NCI-H446 (cell line): ENCODE data around the gene METTL2A.
A peak's percentile ranks its signal among the peaks of the same experiment; 100 is the strongest.
"Not testable (repeated sequence)": the region's sequence is repeated elsewhere in the genome, so short reads cannot be mapped to it uniquely, and the experiment has no call there.

ENCODE experiments used
- DNase-seq, 2 experiments: peaks; one replicate each; lab custom pipeline; 2025; lab: John Stamatoyannopoulos, UW

The METTL2A gene

DNA sequence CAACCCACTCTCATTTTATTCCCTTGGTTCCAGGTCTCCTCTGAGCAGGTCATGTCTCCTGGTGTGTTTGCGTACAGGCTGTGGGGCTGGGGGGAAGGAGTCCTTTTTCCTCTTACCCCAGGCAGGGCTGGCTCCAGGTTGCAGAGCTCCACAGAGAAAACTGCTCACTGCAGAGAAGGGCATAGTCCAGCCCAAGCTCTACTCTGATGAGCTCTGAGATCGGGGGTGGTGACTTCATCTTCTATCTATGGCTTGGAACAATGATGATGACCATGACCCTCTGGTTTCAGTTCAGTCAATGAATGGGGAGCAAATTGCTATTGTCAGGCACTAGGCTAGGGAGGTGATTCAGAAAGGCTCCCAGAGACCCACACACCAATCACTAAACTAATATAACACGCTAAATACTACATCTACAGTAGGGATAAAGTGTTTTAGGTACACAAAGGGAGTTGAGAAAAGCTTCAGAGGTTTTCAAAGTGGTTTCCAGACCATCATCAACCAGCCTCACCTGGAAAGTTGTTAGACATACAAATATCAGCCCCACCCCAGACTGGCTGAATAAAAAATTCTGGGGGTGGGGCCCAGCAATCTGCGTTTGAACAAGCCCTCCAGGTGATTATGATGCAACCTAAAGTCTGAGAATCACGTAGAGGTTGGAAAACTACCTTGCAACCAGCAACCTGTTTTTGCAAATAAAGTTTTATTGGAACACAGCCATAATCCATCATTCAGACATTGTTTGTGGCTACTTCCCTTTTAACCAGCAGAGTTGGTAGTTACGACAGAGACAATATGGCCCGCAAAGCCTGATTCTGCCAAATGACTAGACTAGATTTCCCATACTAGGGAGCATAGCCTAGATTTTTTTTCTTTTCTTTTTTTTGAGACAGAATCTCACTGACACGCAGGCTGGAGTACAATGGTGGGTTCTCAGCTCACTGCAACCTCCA is 49.6 kb downstream of the METTL2A start:
- not testable (repeated sequence) for DNase-seq

DNA sequence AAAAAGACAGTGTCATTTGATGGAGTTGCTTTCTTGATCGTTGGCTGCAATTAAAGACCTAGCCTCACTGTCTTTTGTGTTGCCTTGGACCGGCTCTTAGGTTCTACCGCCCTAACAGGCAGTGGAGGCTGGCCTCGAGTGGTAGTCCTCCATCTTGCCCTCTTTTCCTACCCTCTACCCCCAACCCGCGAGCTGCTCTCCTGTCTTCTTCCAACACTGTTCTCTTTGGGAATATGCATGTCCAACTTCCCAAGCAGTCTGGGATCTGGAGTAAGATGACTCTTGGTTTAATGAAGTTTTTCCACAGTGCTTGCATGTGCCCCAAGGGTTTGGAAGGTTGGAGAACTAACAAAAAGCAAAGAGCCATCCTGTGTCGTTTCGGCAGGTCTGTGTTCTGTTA is 53.4 kb downstream of the METTL2A start:
- DNase-seq: not testable (repeated sequence)

DNA sequence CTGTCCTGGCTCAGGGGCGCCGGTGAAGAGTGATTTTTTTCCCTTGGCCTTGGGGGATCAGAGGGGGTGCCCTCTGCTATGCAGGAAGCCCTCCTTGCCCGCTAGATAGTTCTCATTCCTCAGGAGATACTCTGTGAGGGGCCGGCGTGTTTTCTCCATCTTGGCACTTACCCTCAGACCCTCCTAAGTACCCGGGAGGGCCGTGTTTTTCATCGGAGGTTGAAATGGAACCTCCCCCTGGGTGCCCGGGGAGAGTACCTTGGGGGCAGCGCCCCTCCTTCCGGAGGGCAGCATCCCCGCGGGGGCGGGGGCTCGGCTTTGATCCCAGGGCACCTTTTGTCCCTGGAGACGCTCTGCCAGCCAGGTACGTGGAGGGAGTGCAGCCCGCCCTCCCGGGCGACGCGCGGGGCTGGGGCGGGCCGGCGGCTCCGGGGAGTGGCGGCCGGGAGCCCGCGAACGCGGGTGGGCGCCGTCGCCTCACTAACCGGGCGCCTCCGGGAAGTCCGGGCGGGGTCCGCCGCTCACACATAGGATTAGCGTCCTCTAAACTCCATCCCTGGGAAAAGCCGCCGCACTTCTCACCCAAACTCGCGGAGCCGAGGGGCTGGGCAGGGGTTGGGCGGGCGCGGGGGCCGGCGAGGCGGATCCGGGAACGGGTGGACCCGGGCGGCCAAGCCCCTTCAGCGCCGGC is 54.2 kb downstream of the METTL2A start:
- not testable (repeated sequence) for DNase-seq

DNA sequence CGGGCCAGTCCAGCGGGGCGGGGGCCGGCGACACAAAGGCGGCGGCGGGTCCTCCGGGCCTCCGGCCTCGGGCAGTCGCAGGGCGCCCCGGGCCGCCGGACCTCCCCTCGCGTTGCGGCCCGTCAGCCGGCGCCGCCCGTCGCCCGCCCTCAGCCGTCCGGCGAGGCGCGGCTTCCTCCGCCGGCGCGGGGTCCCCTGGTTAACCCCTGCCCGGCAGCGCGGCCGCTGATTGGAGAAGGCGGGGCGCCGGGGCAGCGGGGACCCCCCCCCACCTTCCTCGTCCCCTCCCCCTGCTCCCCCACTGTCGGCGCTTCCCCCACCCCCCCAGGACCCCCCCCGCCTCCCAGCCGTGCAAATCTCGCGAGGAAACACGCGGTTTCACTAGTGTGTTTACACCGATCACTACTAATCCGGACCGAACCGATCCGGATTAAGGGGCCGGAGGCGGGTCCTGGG is 54.8 kb downstream of the METTL2A start, which contains the start of gene TLK2:
TSS of gene TLK2 (plus strand) at position 402 of the 456 bp plus-strand sequence. CDS start 2,301 bp downstream, outside the sequence.
- peak in 1 of 2 experiments; percentile 73 for DNase-seq

DNA sequence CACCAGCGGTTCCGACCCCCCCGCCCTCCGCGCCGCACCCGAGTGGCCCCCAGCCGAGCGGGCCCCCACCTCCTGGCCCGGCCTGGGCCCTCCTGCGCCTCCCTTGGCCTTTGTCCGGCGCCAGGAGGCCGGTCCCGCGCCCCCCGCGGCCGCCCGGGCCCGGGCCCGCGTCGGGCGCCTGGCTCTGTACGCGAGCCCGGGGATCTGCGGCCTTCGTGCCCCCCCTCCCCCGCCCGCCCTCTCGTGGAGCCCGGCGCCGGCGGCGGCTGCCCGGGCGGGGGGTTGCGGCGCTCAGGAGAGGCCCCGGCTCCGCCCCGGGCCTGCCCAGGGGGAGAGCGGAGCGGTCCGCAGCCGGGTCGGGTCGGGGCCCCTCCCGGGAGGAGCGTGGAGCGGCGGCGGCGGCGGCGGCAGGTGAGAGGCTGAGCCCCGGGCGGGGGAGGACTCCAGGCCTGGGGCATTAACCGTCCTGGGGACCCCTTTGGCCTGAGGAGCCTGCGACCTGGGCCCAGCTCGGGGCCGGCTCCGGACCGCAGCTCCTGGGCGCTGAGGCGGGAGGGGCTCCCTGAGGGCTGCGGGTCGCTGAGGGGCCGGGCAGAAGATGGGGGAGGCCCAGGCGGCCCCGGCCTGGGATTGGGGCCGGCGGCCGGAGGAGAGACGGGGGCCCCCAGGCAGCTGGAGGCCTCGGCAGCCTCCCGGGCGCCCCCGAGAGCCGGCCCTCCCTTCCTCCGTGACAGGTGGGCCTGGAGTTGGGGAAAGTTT is 55.4 kb downstream of the METTL2A start:
- DNase-seq: not testable (repeated sequence)

DNA sequence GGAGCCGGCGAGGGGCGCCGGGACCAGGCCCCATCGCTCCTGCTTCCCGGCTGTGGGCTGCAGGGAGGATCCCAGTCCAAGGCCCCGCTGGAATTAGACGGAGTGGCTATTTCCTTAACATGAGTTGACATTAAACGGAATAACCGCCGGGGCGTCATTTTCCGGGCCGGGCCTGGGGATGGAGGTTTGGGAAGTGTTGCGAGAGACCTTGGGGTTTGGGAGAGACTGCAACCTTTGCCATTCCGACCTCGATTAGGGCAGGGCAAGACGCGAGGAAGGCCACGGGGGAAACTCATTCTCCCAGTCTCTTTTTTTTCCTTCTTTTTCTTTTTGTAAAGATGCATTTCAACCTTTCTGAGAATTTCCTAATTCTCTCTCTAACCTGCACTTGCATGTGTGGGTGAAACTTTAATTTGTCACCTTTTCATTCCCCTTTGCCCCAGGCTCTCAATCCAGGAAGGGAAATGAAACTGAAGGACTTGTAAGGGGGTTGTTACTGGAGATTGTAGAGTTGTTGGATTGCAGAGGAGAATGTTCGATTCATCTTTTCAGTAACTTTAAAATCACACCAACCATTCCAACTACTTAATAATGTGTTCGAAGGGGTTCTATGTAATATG is 56.1 kb downstream of the METTL2A start:
- DNase-seq: not testable (repeated sequence)

GRCh38 chr17:62482553-62482952 is 58.9 kb downstream of the METTL2A start:
- DNase-seq: not testable (repeated sequence)

GRCh38 chr17:62490990-62491389 is 67.3 kb downstream of the METTL2A start:
- not testable (repeated sequence) for DNase-seq

DNA sequence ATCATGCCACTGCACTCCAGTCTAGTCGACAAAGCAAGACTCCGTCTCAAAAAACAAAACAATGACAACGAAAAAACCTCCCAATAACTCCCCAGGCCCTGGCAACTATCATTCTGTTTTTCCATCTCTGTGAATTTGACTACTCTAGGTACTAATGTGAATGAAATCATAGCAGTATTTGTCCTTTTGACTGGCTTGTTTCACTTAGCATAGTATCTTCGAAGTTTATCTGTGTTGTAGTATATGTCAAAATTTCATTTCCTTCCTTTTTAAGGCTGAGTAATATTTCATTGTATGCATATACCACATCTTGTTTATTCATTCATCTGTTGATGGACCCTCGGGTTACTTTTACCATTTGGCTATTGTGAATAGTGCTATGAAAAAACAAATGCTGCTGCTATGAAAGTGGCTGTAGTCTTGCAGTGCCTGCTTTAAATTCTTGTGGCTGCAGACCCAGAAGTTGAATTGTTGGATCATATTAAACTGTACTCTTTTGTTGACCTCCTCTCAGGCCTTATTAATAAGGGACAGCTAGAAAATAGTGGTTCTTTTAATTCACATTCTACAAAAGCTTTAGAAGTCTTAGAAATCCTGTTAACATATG is 69.5 kb downstream of the METTL2A start:
- not testable (repeated sequence) for DNase-seq

DNA sequence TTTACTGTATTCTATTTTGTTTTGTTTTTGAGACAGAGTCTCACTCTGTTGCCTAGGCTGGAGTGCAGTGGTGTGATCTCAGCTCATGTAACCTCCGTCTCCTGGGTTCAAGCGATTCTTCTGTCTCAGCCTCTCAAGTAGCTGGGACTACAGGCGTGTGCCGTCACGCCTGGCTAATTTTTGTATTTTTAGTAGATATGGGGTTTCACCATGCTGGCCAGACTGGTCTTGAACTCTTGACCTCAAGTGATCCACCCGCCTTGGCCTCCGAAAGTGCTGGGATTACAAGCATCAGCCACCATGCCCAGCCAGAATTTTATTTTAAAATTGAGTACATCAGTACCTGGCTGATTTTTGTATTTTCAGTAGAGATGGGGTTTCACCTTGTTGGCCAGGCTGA is 70.4 kb downstream of the METTL2A start:
- not testable (repeated sequence) for DNase-seq

- not testable (repeated sequence) for DNase-seq
These were observed 72.6 kb downstream of the METTL2A start for GRCh38 chr17:62496344-62496743.

DNA sequence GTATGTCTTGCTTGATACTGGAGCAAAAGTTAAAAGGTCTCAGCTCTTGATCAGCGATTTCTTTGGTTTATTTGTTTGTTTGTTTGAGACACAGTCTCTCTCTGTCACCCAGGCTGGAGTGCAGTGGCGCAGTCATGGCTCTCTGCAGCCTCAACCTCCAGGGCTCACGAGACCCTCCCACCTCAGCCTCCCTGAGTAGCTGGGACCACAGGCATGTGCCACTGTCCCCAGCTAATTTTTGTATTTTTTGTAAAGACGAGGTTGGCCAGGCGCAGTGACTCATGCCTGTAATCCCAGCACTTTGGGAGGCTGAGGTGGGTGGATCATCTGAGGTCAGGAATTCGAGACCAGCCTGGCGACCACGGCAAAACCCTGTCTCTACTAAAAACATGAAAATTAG is 75.1 kb downstream of the METTL2A start:
- not testable (repeated sequence) for DNase-seq
